Loucy (cell line): ENCODE measurements around the gene HSP90AB1.

Experiments used
- H2AFZ ChIP-seq: fragments of 200-600 bp; sonication (generic); 2 replicates; pipeline ENCODE4 v1.6.0; 2016; ENCODE audit warnings: antibody characterized with exemption, mild to moderate bottlenecking, low read length, moderate library complexity
- H3F3A ChIP-seq: fragments of 200-600 bp; 2 replicates; pipeline ENCODE4 v1.6.0; 2016; ENCODE audit warnings: antibody characterized with exemption, low read depth, mild to moderate bottlenecking
- H3K27me3 ChIP-seq: fragments of 200-600 bp; sonication (generic); 2 replicates; pipeline ENCODE4 v1.6.1; 2014; ENCODE audit warnings: low read length, mild to moderate bottlenecking; ENCODE audit not compliant: insufficient read depth, poor library complexity, severe bottlenecking
- H3K36me3 ChIP-seq: fragments of 200-600 bp; sonication (generic); 2 replicates; pipeline ENCODE4 v1.6.1; 2016; ENCODE audit warnings: low read length; ENCODE audit not compliant: insufficient read depth
- H3K4me1 ChIP-seq: fragments of 200-600 bp; sonication (generic); 2 replicates; pipeline ENCODE4 v1.5.1; 2014; ENCODE audit warnings: low read length, mild to moderate bottlenecking; ENCODE audit not compliant: insufficient read depth, poor library complexity, severe bottlenecking
- H3K4me2 ChIP-seq: fragments of 200-600 bp; sonication (generic); 2 replicates; pipeline ENCODE4 v1.6.0; 2014; ENCODE audit warnings: antibody characterized with exemption, low read length, low read depth, mild to moderate bottlenecking; ENCODE audit not compliant: poor library complexity, severe bottlenecking
- H3K4me3 ChIP-seq: fragments of 200-600 bp; sonication (generic); 2 replicates; pipeline ENCODE4 v1.5.1; 2014; ENCODE audit warnings: low read length, mild to moderate bottlenecking, mixed read lengths; ENCODE audit not compliant: poor library complexity, severe bottlenecking
- H3K79me2 ChIP-seq: fragments of 200-600 bp; sonication (generic); 2 replicates; pipeline ENCODE4 v1.6.1; 2014; ENCODE audit warnings: low read length; ENCODE audit not compliant: insufficient read depth
- H3K9ac ChIP-seq: fragments of 200-600 bp; sonication (generic); 2 replicates; pipeline ENCODE4 v1.6.0; 2014; ENCODE audit warnings: mild to moderate bottlenecking, low read depth, low read length, moderate library complexity; ENCODE audit not compliant: poor library complexity, severe bottlenecking
- H3K9me2 ChIP-seq: fragments of 200-600 bp; sonication (generic); replicated peaks from 2 replicates; pipeline ENCODE4 v1.6.1; 2016; ENCODE audit warnings: low read depth, low read length, mixed read lengths
- H3K9me3 ChIP-seq: fragments of 200-600 bp; sonication (generic); 2 replicates; pipeline ENCODE4 v1.6.1; 2014; ENCODE audit warnings: mild to moderate bottlenecking, antibody characterized with exemption, low read length, low read depth; ENCODE audit not compliant: insufficient read depth
- H4K20me1 ChIP-seq: fragments of 200-600 bp; sonication (generic); 2 replicates; pipeline ENCODE4 v1.6.0; 2014; ENCODE audit warnings: antibody characterized with exemption, low read length, mild to moderate bottlenecking; ENCODE audit not compliant: insufficient read depth, poor library complexity, severe bottlenecking
- CTCF ChIP-seq: fragments of 200-600 bp; sonication (generic); conservative IDR thresholded peaks from 2 replicates; pipeline ENCODE4 v1.5.1; 2014; ENCODE audit warnings: mild to moderate bottlenecking, antibody characterized with exemption, low read length
- EZH2phosphoT487 ChIP-seq: fragments of 200-600 bp; IDR thresholded peaks from 2 replicates; pipeline ENCODE4 v1.6.1; 2018; ENCODE audit warnings: antibody characterized with exemption, mild to moderate bottlenecking, moderate library complexity, borderline replicate concordance

Gene HSP90AB1

GRCh38 chr6:44300292-44300823 is 53.5 kb downstream of the HSP90AB1 start:
- peaks cover 49% of the 10 kb centered on the region; the same call in 1 of the 2 replicates for H3K36me3 ChIP-seq

GRCh38 chr6:44301106-44301505 is 54.2 kb downstream of the HSP90AB1 start:
- no peaks in the 10 kb centered on the region for H3K79me2 ChIP-seq
- H3K36me3 ChIP-seq, result peaks cover 55% of the 10 kb centered on the region; the same call in 1 of the 2 replicates
- H3K4me2 ChIP-seq, result no peak overlapping the region
- no peaks in the 10 kb centered on the region for H3F3A ChIP-seq
- no peaks in the 10 kb centered on the region for H4K20me1 ChIP-seq
- no peaks in the 10 kb centered on the region for H3K4me1 ChIP-seq
- H3K9me3 ChIP-seq, result no peaks in the 10 kb centered on the region
- H2AFZ ChIP-seq, result no peak overlapping the region
- no peaks in the 10 kb centered on the region for H3K27me3 ChIP-seq
- H3K4me3 ChIP-seq, result no peak overlapping the region
- no peak overlapping the region for H3K9ac ChIP-seq
- no peaks in the 10 kb centered on the region for H3K9me2 ChIP-seq
- TF ChIP-seq EZH2phosphoT487 (no peak), CTCF (no peak)

More at GRCh38 chr6:44300292-44300823, 53.5 kb downstream of the HSP90AB1 start:
- Histone ChIP-seq H3K4me1 (no peaks in the 10 kb centered on the region), H3K79me2 (no peaks in the 10 kb centered on the region), H3K9me3 (no peaks in the 10 kb centered on the region), H2AFZ (no peak overlapping the region), H4K20me1 (no peaks in the 10 kb centered on the region), H3K9ac (no peak overlapping the region), H3K4me2 (no peak overlapping the region), H3K4me3 (no peak overlapping the region), H3F3A (no peaks in the 10 kb centered on the region), H3K27me3 (no peaks in the 10 kb centered on the region), H3K9me2 (no peaks in the 10 kb centered on the region)
- TF ChIP-seq EZH2phosphoT487 (no peak), CTCF (no peak)

- no peak overlapping the region for H3K4me3 ChIP-seq
- H3K79me2 ChIP-seq, result no peaks in the 10 kb centered on the region
- H3K9me3 ChIP-seq, result no peaks in the 10 kb centered on the region
- H3K27me3 ChIP-seq, result no peaks in the 10 kb centered on the region
- no peak overlapping the region for H3K9ac ChIP-seq
- H3F3A ChIP-seq, result no peaks in the 10 kb centered on the region
- H3K4me1 ChIP-seq, result no peaks in the 10 kb centered on the region
- H3K9me2 ChIP-seq, result no peaks in the 10 kb centered on the region
- H3K36me3 ChIP-seq, result peaks cover 55% of the 10 kb centered on the region; the same call in 1 of the 2 replicates
- no peak overlapping the region for H2AFZ ChIP-seq
- no peak overlapping the region for H3K4me2 ChIP-seq
- H4K20me1 ChIP-seq, result no peaks in the 10 kb centered on the region
- TF ChIP-seq EZH2phosphoT487 (no peak), CTCF (no peak)
Measured at GRCh38 chr6:44301782-44302564, 55.1 kb downstream of the HSP90AB1 start.
